HEK293 (cell line): ENCODE data around the gene CD46.

Experiments used
- CTCF ChIA-PET: fragments of 350-600 bp; formaldehyde crosslinking; extraction: SDS; loops from one replicate; lab custom pipeline; 2021; ENCODE audit warnings: antibody characterized with exemption; lab: Yijun Ruan, JAX
- POLR2A ChIA-PET: fragments of 300-600 bp; formaldehyde crosslinking; extraction: SDS; loops from one replicate; lab custom pipeline; 2020; ENCODE audit warnings: antibody characterized with exemption, inconsistent platforms; lab: Yijun Ruan, JAX
- H3K27ac ChIP-seq: fragments of 200-500 bp; sonication (Bioruptor generic); 2 replicates; pipeline ENCODE4 v1.5.1; 2014; ENCODE audit warnings: low read depth, low read length, control low read depth, inconsistent platforms; ENCODE audit errors: extremely low read depth
- H3K36me3 ChIP-seq, 2 experiments: fragments of 200-500 bp in 1 of 2; sonication (Bioruptor generic) in 1 of 2; 1 replicate in 1 of 2; 2 replicates in 1 of 2; pipeline ENCODE4 v1.5.1; 2014 to 2017; ENCODE audit warnings: inconsistent platforms in 2 of 2, low read length in 2 of 2; ENCODE audit not compliant: control insufficient read depth in 2 of 2, insufficient read depth in 1 of 2
- H3K4me1 ChIP-seq: fragments of 200-500 bp; sonication (Bioruptor generic); 2 replicates; pipeline ENCODE4 v1.5.1; 2014; ENCODE audit warnings: mild to moderate bottlenecking, low read length, inconsistent platforms; ENCODE audit not compliant: control insufficient read depth, insufficient read depth
- H3K4me3 ChIP-seq: 2 replicates; pipeline ENCODE4 v1.5.1; 2011; ENCODE audit warnings: low read depth, mild to moderate bottlenecking, control low read depth, low read length, moderate library complexity
- H3K9me3 ChIP-seq: fragments of 200-500 bp; sonication (Bioruptor generic); 2 replicates; pipeline ENCODE4 v1.5.1; 2014; ENCODE audit warnings: low read depth, low read length, inconsistent platforms; ENCODE audit not compliant: control insufficient read depth, insufficient read depth
- INSM2 ChIP-seq: fragments of 450-650 bp; formaldehyde crosslinking; IDR thresholded peaks from 2 replicates; pipeline ENCODE4 v1.5.1; 2016; ENCODE audit warnings: missing biosample characterization, missing genetic modification characterization
- PRDM1 ChIP-seq: fragments of 450-650 bp; formaldehyde crosslinking; IDR thresholded peaks from 2 replicates; pipeline ENCODE4; 2016; ENCODE audit warnings: missing biosample characterization, missing genetic modification characterization
- SCRT2 ChIP-seq: fragments of 450-650 bp; formaldehyde crosslinking; IDR thresholded peaks from 2 replicates; pipeline ENCODE4 v1.5.1; 2016; ENCODE audit warnings: missing biosample characterization, missing genetic modification characterization
- SP2 ChIP-seq: fragments of 450-650 bp; formaldehyde crosslinking; IDR thresholded peaks from 2 replicates; pipeline ENCODE4 v1.5.1; 2016; ENCODE audit warnings: missing biosample characterization, missing genetic modification characterization
- TRIM28 ChIP-seq: IDR thresholded peaks from 2 replicates; pipeline ENCODE4 v1.6.1; 2011; ENCODE audit warnings: low read length, control low read depth, borderline replicate concordance
- ZBTB48 ChIP-seq: fragments of 450-650 bp; formaldehyde crosslinking; IDR thresholded peaks from 2 replicates; pipeline ENCODE4 v1.5.1; 2016; ENCODE audit warnings: missing biosample characterization, missing genetic modification characterization
- ZFP3 ChIP-seq: fragments of 450-650 bp; formaldehyde crosslinking; IDR thresholded peaks from 2 replicates; pipeline ENCODE4 v1.5.1; 2016; ENCODE audit warnings: low read depth, missing biosample characterization, missing genetic modification characterization
- ZNF140 ChIP-seq: fragments of 450-650 bp; formaldehyde crosslinking; IDR thresholded peaks from 2 replicates; pipeline ENCODE4 v1.5.1; 2016; ENCODE audit warnings: missing biosample characterization, missing genetic modification characterization
- ZNF18 ChIP-seq: fragments of 450-650 bp; formaldehyde crosslinking; IDR thresholded peaks from 2 replicates; pipeline ENCODE4 v1.5.1; 2016; ENCODE audit warnings: missing biosample characterization, missing genetic modification characterization
- ZNF266 ChIP-seq: fragments of 450-650 bp; formaldehyde crosslinking; IDR thresholded peaks from 2 replicates; pipeline ENCODE4 v1.5.1; 2016; ENCODE audit warnings: missing biosample characterization, missing genetic modification characterization, low read depth
- ZNF324 ChIP-seq: fragments of 450-650 bp; formaldehyde crosslinking; IDR thresholded peaks from 2 replicates; pipeline ENCODE4 v1.5.1; 2016; ENCODE audit warnings: missing biosample characterization, missing genetic modification characterization
- ZNF404 ChIP-seq: fragments of 450-650 bp; formaldehyde crosslinking; IDR thresholded peaks from 2 replicates; pipeline ENCODE4 v1.5.1; 2017; ENCODE audit warnings: missing biosample characterization, missing genetic modification characterization
- ZNF548 ChIP-seq: fragments of 450-650 bp; formaldehyde crosslinking; IDR thresholded peaks from 2 replicates; pipeline ENCODE4 v1.5.1; 2016; ENCODE audit warnings: missing biosample characterization, missing genetic modification characterization
- ZNF561 ChIP-seq: fragments of 450-650 bp; IDR thresholded peaks from 2 replicates; pipeline ENCODE4 v1.5.1; 2018; ENCODE audit warnings: missing biosample characterization, missing genetic modification characterization, borderline replicate concordance
- ZNF571 ChIP-seq: fragments of 450-650 bp; formaldehyde crosslinking; IDR thresholded peaks from 2 replicates; pipeline ENCODE4 v1.5.0; 2017; ENCODE audit warnings: missing biosample characterization, missing genetic modification characterization
- ZNF596 ChIP-seq: fragments of 450-650 bp; IDR thresholded peaks from 2 replicates; pipeline ENCODE4 v1.5.0; 2018; ENCODE audit warnings: missing biosample characterization, mild to moderate bottlenecking, missing genetic modification characterization, moderate library complexity
- ZNF660 ChIP-seq: fragments of 450-650 bp; IDR thresholded peaks from 2 replicates; pipeline ENCODE4 v1.5.1; 2018; ENCODE audit warnings: missing biosample characterization, mild to moderate bottlenecking, missing genetic modification characterization
- ZNF664 ChIP-seq: fragments of 450-650 bp; formaldehyde crosslinking; IDR thresholded peaks from 2 replicates; pipeline ENCODE4 v1.5.1; 2016; ENCODE audit warnings: missing biosample characterization, missing genetic modification characterization
- ZNF843 ChIP-seq: fragments of 450-650 bp; formaldehyde crosslinking; IDR thresholded peaks from 2 replicates; pipeline ENCODE4 v1.5.1; 2016; ENCODE audit warnings: missing biosample characterization, missing genetic modification characterization
- TF ChIP-seq, protein P1 (sequence below): fragments of 450-650 bp; IDR thresholded peaks from 2 replicates; pipeline ENCODE4 v1.5.1; 2018; ENCODE audit warnings: missing biosample characterization, mild to moderate bottlenecking, missing genetic modification characterization
- TF ChIP-seq, protein P2 (sequence below): fragments of 450-650 bp; formaldehyde crosslinking; IDR thresholded peaks from 2 replicates; pipeline ENCODE4 v1.5.1; 2016; ENCODE audit warnings: missing biosample characterization, missing genetic modification characterization, low read depth

The CD46 gene

GRCh38 chr1:207822602-207823451, 71.0 kb downstream of the CD46 start:
- no peak overlapping the region for H3K27ac ChIP-seq
- H3K9me3 ChIP-seq = no peaks in the 10 kb centered on the region
- TF ChIP-seq ZBTB48 (no peak), SP2 (peak; percentile 52; the same call in 1 of the 2 replicates)
- TF ChIP-seq, all 188 proteins: peak for 1
- H3K4me3 ChIP-seq = no peak overlapping the region
- no peaks in the 10 kb centered on the region; the same call in 1 of the 2 replicates for H3K4me1 ChIP-seq
- CTCF ChIA-PET = interaction anchor here (0.8 to 1.8 kb wide), 5 partner anchors 17 to 141 kb away, joined by 3 to 7 read pairs (median 5); no protein-coding TSS in a partner anchor
- peaks cover 0 to 15% of the 10 kb centered on the region in 2 experiments; a peak in 1 of 3 replicates for H3K36me3 ChIP-seq
- POLR2A ChIA-PET = interaction anchor here (0.7 to 0.9 kb wide), 2 partner anchors 10 to 46 kb away, joined by 3 read pairs; no protein-coding TSS in a partner anchor

DNA sequence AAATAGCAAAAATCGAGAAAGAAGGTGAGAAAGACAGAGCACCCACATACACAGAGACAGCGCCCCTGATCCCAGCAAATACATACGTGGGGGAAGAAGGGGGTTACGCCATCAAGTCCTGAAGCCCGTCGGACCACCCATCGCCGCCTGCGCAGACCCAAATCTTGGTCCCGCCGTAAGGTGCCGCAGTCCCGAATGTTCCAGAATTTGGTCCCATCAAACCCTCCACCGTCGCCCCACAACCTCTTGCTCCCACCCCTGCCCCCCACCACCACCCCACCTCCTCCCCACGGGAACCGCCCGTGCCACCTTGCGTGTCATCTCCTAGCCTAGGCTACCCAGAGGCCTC, 71.7 kb downstream of the CD46 start:
- Histone ChIP-seq H3K4me3 (no peak overlapping the region), H3K36me3 (peaks cover 0 to 11% of the 10 kb centered on the region in 2 experiments; a peak in 1 of 3 replicates), H3K4me1 (no peaks in the 10 kb centered on the region; the same call in 1 of the 2 replicates), H3K9me3 (no peaks in the 10 kb centered on the region), H3K27ac (no peak overlapping the region)
- POLR2A ChIA-PET = no interaction called here
- CTCF ChIA-PET = interaction anchor here (0.8 to 1.8 kb wide), 4 partner anchors 17 to 61 kb away, joined by 3 to 7 read pairs (median 6); no protein-coding TSS in a partner anchor
- TF ChIP-seq ZNF324 (tag by site-specific recombination) (no peak), ZNF561 (tag by site-specific recombination) (no peak)
- TF ChIP-seq, all 188 proteins: peak for 0

DNA sequence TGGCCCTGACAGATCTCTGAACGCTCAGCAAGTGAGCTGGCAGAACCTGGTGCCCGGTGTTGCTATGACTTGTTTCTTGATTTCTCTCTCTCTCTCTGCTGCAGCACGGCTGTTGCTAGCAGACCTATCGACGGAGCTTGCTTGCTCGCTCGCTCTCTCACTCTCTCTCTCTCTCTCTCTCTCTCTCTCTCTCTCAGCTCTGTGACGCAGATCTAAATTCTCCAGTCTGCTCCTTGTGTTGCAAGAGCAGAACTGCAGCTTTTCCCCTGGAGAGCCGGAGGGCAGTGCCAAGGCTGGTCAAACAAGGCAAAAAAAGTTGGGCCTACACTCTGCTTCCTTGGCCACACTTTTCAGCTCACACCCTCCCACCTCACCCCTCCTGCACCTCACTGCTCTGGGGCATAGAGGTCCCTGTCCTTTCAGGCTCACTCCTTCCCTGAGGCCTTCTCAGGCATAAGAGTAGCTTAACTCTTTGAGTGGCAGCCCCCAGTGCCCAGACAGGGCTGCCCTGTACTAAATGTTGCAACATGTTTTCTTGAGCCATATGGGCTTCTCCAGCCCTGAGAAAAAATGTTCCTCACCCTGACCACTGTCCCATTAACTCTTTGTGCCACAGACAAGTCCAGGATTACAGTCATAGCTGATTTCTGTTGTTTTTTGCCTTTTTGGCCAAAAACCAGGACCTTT, 72.2 kb downstream of the CD46 start:
- H3K4me1 ChIP-seq = no peaks in the 10 kb centered on the region; the same call in 1 of the 2 replicates
- TF ChIP-seq SCRT2 = 0 out of 2 replicates have a peak, but pooled peaks have one; percentile 14
- TF ChIP-seq ZNF266 (tag by site-specific recombination) = 0 out of 2 replicates have a peak, but pooled peaks have one; percentile 37
- TF ChIP-seq, protein P1, sequence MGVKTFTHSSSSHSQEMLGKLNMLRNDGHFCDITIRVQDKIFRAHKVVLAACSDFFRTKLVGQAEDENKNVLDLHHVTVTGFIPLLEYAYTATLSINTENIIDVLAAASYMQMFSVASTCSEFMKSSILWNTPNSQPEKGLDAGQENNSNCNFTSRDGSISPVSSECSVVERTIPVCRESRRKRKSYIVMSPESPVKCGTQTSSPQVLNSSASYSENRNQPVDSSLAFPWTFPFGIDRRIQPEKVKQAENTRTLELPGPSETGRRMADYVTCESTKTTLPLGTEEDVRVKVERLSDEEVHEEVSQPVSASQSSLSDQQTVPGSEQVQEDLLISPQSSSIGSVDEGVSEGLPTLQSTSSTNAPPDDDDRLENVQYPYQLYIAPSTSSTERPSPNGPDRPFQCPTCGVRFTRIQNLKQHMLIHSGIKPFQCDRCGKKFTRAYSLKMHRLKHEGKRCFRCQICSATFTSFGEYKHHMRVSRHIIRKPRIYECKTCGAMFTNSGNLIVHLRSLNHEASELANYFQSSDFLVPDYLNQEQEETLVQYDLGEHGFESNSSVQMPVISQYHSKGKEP = peak; percentile 56; the same call in 1 of the 2 replicates
- TF ChIP-seq ZNF404 = no peak
- TF ChIP-seq INSM2 (tag by site-specific recombination) = no peak
- TF ChIP-seq ZNF596 (tag by site-specific recombination) = peak; percentile 96
- peak; percentile 70 for TF ChIP-seq PRDM1 (tag by site-specific recombination)
- TF ChIP-seq, protein P2, sequence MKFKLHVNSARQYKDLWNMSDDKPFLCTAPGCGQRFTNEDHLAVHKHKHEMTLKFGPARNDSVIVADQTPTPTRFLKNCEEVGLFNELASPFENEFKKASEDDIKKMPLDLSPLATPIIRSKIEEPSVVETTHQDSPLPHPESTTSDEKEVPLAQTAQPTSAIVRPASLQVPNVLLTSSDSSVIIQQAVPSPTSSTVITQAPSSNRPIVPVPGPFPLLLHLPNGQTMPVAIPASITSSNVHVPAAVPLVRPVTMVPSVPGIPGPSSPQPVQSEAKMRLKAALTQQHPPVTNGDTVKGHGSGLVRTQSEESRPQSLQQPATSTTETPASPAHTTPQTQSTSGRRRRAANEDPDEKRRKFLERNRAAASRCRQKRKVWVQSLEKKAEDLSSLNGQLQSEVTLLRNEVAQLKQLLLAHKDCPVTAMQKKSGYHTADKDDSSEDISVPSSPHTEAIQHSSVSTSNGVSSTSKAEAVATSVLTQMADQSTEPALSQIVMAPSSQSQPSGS (tag by site-specific recombination) = peak; percentile 58; the same call in 1 of the 2 replicates
- TF ChIP-seq ZNF140 (tag by site-specific recombination) = peak; percentile 21; the same call in 1 of the 2 replicates
- TF ChIP-seq ZNF548 (tag by site-specific recombination) = peak; percentile 25; the same call in 1 of the 2 replicates
- 0 out of 2 replicates have a peak, but pooled peaks have one; percentile 36 for TF ChIP-seq ZNF664 (tag by site-specific recombination)
- peak; percentile 37; the same call in 1 of the 2 replicates for TF ChIP-seq ZNF843
- TF ChIP-seq TRIM28 = peak; percentile 44; the same call in 1 of the 2 replicates
- TF ChIP-seq ZNF660 (tag by site-specific recombination) = peak; percentile 35; the same call in 1 of the 2 replicates
- no peak for TF ChIP-seq ZNF571 (tag by site-specific recombination)
- no peak for TF ChIP-seq ZNF18 (tag by site-specific recombination)
- no peak for TF ChIP-seq ZFP3 (tag by site-specific recombination)

More for the DNA sequence above, 72.2 kb downstream of the CD46 start:
- peaks cover 0 to 9% of the 10 kb centered on the region in 2 experiments; a peak in 1 of 3 replicates for H3K36me3 ChIP-seq
- H3K9me3 ChIP-seq = no peaks in the 10 kb centered on the region
- H3K27ac ChIP-seq = no peak overlapping the region
- ChIA-PET POLR2A (interaction anchor here (0.6 kb wide), 1 partner anchor 39 kb away, joined by 3 read pairs; no protein-coding TSS in a partner anchor), CTCF (interaction anchor here (0.7 to 1.8 kb wide), 4 partner anchors 12 to 139 kb away, joined by 3 to 6 read pairs (median 5); no protein-coding TSS in a partner anchor)
- no peak overlapping the region for H3K4me3 ChIP-seq
